NB4 (cell line): ENCODE measurements around the gene SPIB.
A peak's percentile ranks its signal among the peaks of the same experiment; 100 is the strongest.

Experiments
- DNase-seq: peaks from one replicate; pipeline ENCODE4 v3.0.0; 2010; ENCODE audit warnings: low read depth
- H3K4me3 ChIP-seq: one replicate; pipeline ENCODE4 v1.5.1; 2011; ENCODE audit warnings: mild to moderate bottlenecking, low read depth, low read length, moderate library complexity
- CTCF ChIP-seq: IDR thresholded peaks from one replicate; pipeline ENCODE4 v1.5.1; 2012; ENCODE audit warnings: low read depth, low read length
- MAX ChIP-seq: IDR thresholded peaks from 2 replicates; pipeline ENCODE4 v1.6.1; 2011; ENCODE audit warnings: low read depth, low read length
- MYC ChIP-seq: IDR thresholded peaks from 2 replicates; pipeline ENCODE4 v1.6.1; 2011; ENCODE audit warnings: low read depth, low read length
- POLR2A ChIP-seq: IDR thresholded peaks from 2 replicates; pipeline ENCODE4 v1.6.1; 2011; ENCODE audit warnings: mild to moderate bottlenecking; ENCODE audit not compliant: insufficient read length; ENCODE audit errors: extremely low read depth

Gene SPIB

DNA sequence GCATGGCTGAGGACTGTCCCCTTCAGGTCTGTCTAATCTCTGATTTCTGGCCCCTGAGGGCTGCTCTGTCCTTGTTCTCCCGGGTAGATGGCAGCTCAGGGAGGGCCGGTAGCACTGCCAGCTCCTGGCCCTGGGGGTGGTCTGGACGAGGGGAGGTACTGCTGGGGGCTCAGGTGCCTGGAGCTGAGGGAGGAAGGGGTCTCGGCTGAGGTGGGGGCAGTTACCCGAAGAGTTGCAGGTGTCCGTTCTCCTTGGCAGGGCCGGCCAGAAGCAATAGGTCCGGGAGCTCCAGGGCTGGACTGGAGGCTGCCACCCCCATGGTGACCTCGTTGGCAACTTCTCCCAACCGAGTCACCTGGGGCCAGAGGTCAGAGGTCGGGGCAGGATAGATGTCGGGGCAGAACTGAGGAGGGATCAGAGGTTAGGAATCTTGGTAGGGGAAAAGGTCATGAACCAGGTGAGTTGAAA, 56.4 kb downstream of the SPIB start:
- TF ChIP-seq MAX (no peak), POLR2A (no peak), CTCF (no peak), MYC (no peak)
- DNase-seq = no peak
- no peak overlapping the region for H3K4me3 ChIP-seq

GRCh38 chr19:50475736-50476223, 57.0 kb downstream of the SPIB start:
- no peak for TF ChIP-seq CTCF
- no peak for TF ChIP-seq MYC
- no peak for TF ChIP-seq POLR2A
- TF ChIP-seq MAX = no peak
- no peak for DNase-seq
- no peak overlapping the region for H3K4me3 ChIP-seq

DNA sequence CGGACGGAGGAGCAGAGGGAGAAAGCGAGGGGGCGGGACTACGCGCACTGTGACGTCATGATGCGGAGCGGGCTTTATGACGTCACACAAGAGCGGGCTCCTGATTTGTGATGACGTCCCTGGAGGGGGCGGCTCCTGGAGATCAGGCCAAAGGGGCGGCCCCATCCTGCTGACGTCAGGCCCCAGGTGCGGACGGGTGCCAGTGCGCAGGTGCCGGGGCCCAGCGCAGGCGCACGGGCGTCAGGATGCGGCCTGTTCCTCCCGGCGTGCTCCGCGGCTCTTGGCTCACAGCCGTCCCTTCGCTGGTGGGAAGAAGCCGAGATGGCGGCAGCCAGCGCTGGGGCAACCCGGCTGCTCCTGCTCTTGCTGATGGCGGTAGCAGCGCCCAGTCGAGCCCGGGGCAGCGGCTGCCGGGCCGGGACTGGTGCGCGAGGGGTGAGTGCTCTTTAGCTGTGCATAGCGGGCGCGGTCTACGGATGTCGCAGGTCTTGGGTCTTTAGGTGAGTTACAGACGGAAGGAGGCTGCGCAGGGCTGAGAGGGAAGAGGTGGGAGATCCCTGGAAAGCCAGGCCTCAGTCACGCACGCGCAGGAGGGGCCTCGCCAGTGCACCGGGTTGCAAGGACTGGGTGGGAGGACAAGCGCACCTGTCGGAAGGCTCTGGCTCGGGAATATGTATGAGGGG, 57.6 kb downstream of the SPIB start, which contains the start of the genes EMC10 and GARIN5A:
EMC10 (plus strand) TSS at position 284 of the 683 bp plus-strand sequence; CDS start at position 322, 38 bp downstream.
GARIN5A (minus strand) TSS at position 625 of the 683 bp plus-strand sequence; CDS start at position 165, 460 bp downstream.
- peak; percentile 51 for DNase-seq
- TF ChIP-seq CTCF = no peak
- no peak for TF ChIP-seq POLR2A
- TF ChIP-seq MAX = no peak
- TF ChIP-seq MYC = no peak
- H3K4me3 ChIP-seq = peak within 1 kb of the TSS; percentile 44

DNA sequence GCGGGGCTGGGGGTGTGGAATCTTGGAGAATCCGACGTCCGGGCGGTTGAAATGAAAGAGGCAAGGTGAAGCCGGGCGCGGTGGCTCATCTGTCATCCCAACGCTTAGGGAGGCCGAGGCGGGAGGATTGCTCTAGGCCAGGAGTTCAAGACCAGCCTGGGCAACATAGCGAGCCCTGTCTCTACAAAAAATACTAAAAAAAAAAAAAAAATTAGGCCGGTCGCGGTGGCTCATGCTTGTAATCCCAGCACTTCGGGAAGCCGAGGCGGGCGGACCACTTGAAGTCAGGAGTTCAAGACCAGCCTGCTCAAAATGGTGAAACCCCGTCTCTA, 58.1 kb downstream of the SPIB start:
- DNase-seq = no peak
- H3K4me3 ChIP-seq = peak overlapping the region; percentile 44
- TF ChIP-seq CTCF = no peak
- no peak for TF ChIP-seq MAX
- no peak for TF ChIP-seq MYC
- no peak for TF ChIP-seq POLR2A

DNA sequence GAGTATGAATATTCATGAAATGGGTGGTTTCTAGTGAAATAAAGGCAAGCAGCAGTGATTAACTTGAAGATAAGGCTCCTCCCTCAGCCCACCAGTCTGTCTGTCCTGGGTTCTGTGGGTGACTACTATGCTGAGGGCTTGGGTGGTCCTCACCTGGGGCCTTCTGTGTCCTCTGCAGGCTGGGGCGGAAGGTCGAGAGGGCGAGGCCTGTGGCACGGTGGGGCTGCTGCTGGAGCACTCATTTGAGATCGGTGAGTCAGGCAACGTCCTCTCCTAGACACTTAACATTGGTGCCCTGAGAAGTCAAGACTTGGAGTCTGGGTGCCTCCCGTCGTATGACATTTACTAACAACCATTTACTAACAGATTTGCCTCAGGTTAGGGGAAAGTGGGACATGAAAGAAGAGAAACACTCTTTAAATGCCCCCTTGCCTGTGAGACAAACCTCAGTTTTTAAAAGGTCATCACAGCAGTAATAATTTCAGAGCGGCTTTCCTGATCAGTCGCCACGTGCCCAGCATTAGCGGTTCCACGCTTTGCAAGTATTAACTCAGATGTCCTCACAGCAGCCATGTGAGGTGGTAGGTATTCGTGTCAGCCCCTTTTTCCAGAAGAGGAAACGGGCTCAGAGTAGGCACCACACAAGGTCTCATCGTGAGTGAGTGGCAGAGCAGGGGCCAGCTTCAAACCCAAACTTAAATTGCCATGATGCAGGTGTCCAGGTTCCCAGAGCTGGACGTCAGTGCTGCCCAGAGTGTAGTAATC, 59.2 kb downstream of the SPIB start:
- TF ChIP-seq CTCF = no peak
- no peak for TF ChIP-seq POLR2A
- no peak for TF ChIP-seq MAX
- no peak for TF ChIP-seq MYC
- no peak for DNase-seq
- no peak overlapping the region for H3K4me3 ChIP-seq
